GM12878 (cell line): Measurements from ENCODE around the gene TSPO2. TPM values are rescaled to one million over a fixed set of nuclear protein-coding genes. Genes with fewer than 3 reads are reported as not detected.

Source experiments
- ATAC-seq: fragments of 200-7000 bp; cut with Tn5 transposase; 3 replicates; pipeline ENCODE4 v1.9.1; 2020; ENCODE audit warnings: mild to moderate bottlenecking, moderate library complexity
- BruUV-seq: library from RNA; stranded (reverse); fragments of 400-500 nt; replicated peaks from 2 replicates; lab custom pipeline; 2021; lab: Mats Ljungman, UMichigan
- CTCF ChIA-PET: fragments of 300-600 bp; sonication (Branson Sonifier 250); formaldehyde crosslinking; extraction: SDS; loops from one replicate; lab custom pipeline; 2021; ENCODE audit warnings: inconsistent platforms; lab: Yijun Ruan, JAX
- POLR2A ChIA-PET: fragments of 350-600 bp; formaldehyde crosslinking; extraction: SDS; loops from one replicate; lab custom pipeline; 2021; ENCODE audit warnings: inconsistent platforms; lab: Charles Lee
- RAD21 ChIA-PET: fragments of 300-600 bp; sonication (Branson Sonifier 250); formaldehyde crosslinking; loops from one replicate; lab custom pipeline; 2023; ENCODE audit warnings: antibody characterized with exemption; ENCODE audit not compliant: unreplicated experiment; lab: Charles Lee
- SMC1A ChIA-PET: fragments of 300-600 bp; sonication (Branson Sonifier 250); formaldehyde crosslinking; loops from one replicate; lab custom pipeline; 2023; ENCODE audit not compliant: unreplicated experiment, uncharacterized antibody; lab: Charles Lee
- DNase-seq: peaks from one replicate; pipeline ENCODE4 v3.0.0-alpha.2; 2011; ENCODE audit warnings: low read depth, low spot score
- FAIRE-seq: peaks from 3 replicates; lab custom pipeline; 2011; peaks lifted over from hg19 to GRCh38; lab: Jason Lieb, UNC
- H2AFZ ChIP-seq: 2 replicates; pipeline ENCODE4 v1.6.0; 2011; ENCODE audit warnings: low read depth, low read length, control low read depth; ENCODE audit not compliant: control insufficient read depth
- H3K27ac ChIP-seq: 2 replicates; pipeline ENCODE4 v1.5.1; 2011; ENCODE audit warnings: control low read depth; ENCODE audit not compliant: control insufficient read depth, insufficient read depth
- H3K27me3 ChIP-seq, 2 experiments: replicated peaks in 1 of 2; 2 replicates each; pipeline versions ENCODE4 v1.6.0 to v1.6.1; 2011; ENCODE audit warnings: low read length in 1 of 2; ENCODE audit not compliant: control insufficient read depth in 2 of 2, insufficient read depth in 2 of 2
- H3K36me3 ChIP-seq, 2 experiments: 2 replicates each; pipeline ENCODE4 v1.5.1; 2011; ENCODE audit warnings: low read length in 1 of 2; ENCODE audit not compliant: control insufficient read depth in 2 of 2, insufficient read depth in 2 of 2
- H3K4me1 ChIP-seq: 2 replicates; pipeline ENCODE4 v1.6.1; 2011; ENCODE audit warnings: mild to moderate bottlenecking, low read length, moderate library complexity, mixed read lengths; ENCODE audit not compliant: control insufficient read depth, insufficient read depth
- H3K4me2 ChIP-seq: 2 replicates; pipeline ENCODE4 v1.6.0; 2011; ENCODE audit warnings: control low read depth; ENCODE audit not compliant: control insufficient read depth, insufficient read depth
- H3K4me3 ChIP-seq: fragments of 200-600 bp; sonication (generic); 2 replicates; pipeline ENCODE4 v1.5.1; 2016
- H3K79me2 ChIP-seq: 2 replicates; pipeline ENCODE4 v1.6.0; 2011; ENCODE audit warnings: low read length; ENCODE audit not compliant: control insufficient read depth, insufficient read depth
- H3K9ac ChIP-seq: 2 replicates; pipeline ENCODE4 v1.8.0; 2011; ENCODE audit warnings: low read length, control low read depth, mixed read lengths; ENCODE audit not compliant: control insufficient read depth, insufficient read depth
- H3K9me3 ChIP-seq: replicated peaks from 3 replicates; pipeline ENCODE4 v1.5.1; 2011; ENCODE audit warnings: mild to moderate bottlenecking, low read length; ENCODE audit not compliant: control insufficient read depth, insufficient read depth
- H4K20me1 ChIP-seq: 2 replicates; pipeline ENCODE4 v1.6.0; 2011; ENCODE audit not compliant: control insufficient read depth, insufficient read depth
- BHLHE40 ChIP-seq, 2 experiments: fragments of 450-650 bp in 1 of 2; IDR thresholded peaks; 2 replicates each; pipeline ENCODE4 v1.6.1; 2011 to 2017; ENCODE audit warnings: low read depth in 2 of 2, borderline replicate concordance in 1 of 2, improper control_type of control experiment in 1 of 2, low read length in 1 of 2, mild to moderate bottlenecking in 1 of 2
- CREM ChIP-seq: IDR thresholded peaks from 2 replicates; pipeline ENCODE4 v1.6.1; 2014; ENCODE audit warnings: antibody characterized with exemption, low read depth
- DPF2 ChIP-seq: fragments of 450-650 bp; IDR thresholded peaks from 2 replicates; pipeline ENCODE4 v1.6.1; 2017; ENCODE audit warnings: mild to moderate bottlenecking
- ESRRA ChIP-seq: IDR thresholded peaks from 2 replicates; pipeline ENCODE4 v1.6.1; 2012; ENCODE audit warnings: mild to moderate bottlenecking, low read length, improper control_type of control experiment
- FOS ChIP-seq: IDR thresholded peaks from 3 replicates; pipeline ENCODE4 v1.6.1; 2011; ENCODE audit warnings: borderline replicate concordance; ENCODE audit not compliant: insufficient read length; ENCODE audit errors: extremely low read depth
- HCFC1 ChIP-seq: fragments of 150-350 bp; IDR thresholded peaks from 2 replicates; pipeline ENCODE4 v1.6.1; 2014; ENCODE audit warnings: low read length
- HDAC2 ChIP-seq: fragments of 200-600 bp; sonication (generic); IDR thresholded peaks from 2 replicates; pipeline ENCODE4 v1.6.1; 2017
- KAT2A ChIP-seq: conservative IDR thresholded peaks from 2 replicates; pipeline ENCODE4 v1.6.1; 2011; ENCODE audit warnings: low read depth, low read length; ENCODE audit not compliant: control insufficient read depth
- NRF1 ChIP-seq: conservative IDR thresholded peaks from 2 replicates; pipeline ENCODE4 v1.6.1; 2011; ENCODE audit warnings: mild to moderate bottlenecking, low read depth, low read length, improper control_type of control experiment
- POU2F2 ChIP-seq: IDR thresholded peaks from 3 replicates; pipeline ENCODE4 v1.6.1; 2011; ENCODE audit warnings: low read depth, mild to moderate bottlenecking, low read length, borderline replicate concordance
- RB1 ChIP-seq: fragments of 450-650 bp; formaldehyde crosslinking; IDR thresholded peaks from 2 replicates; pipeline ENCODE4 v1.6.1; 2017; ENCODE audit warnings: mild to moderate bottlenecking, borderline replicate concordance
- SMC3 ChIP-seq: IDR thresholded peaks from 2 replicates; pipeline ENCODE4 v1.6.1; 2011; ENCODE audit warnings: low read length, improper control_type of control experiment, borderline replicate concordance
- TCF7 ChIP-seq: IDR thresholded peaks from 2 replicates; pipeline ENCODE4 v1.6.1; 2014; ENCODE audit warnings: antibody characterized with exemption, borderline replicate concordance
- YY1 ChIP-seq: IDR thresholded peaks from 2 replicates; pipeline ENCODE4 v1.6.1; 2011; ENCODE audit warnings: low read depth, mild to moderate bottlenecking, low read length
- ZNF207 ChIP-seq: fragments of 450-650 bp; IDR thresholded peaks from 2 replicates; pipeline ENCODE4 v1.6.1; 2014; ENCODE audit warnings: antibody characterized with exemption, mild to moderate bottlenecking, borderline replicate concordance
- WGBS: methylation state at CpG from one replicate; pipeline ENCODE4 v1.1.6; 2016; ENCODE audit warnings: low lambda C conversion rate; ENCODE audit not compliant: insufficient replicate concordance, insufficient coverage; ENCODE audit errors: missing lambda C conversion rate; 5-methylcytosine and 5-hydroxymethylcytosine counted together
- in situ Hi-C: fragments of 300-500 bp; cut with MboI; formaldehyde crosslinking; loops from 9 replicates; pipeline ENCODE4 v1.14.3; 2018; ENCODE audit warnings: mixed read lengths
- intact Hi-C: fragments of 100-400 bp; cut with micrococcal nuclease; formaldehyde crosslinking; loops from one replicate; pipeline ENCODE4 v1.14.2; 2022; ENCODE audit not compliant: unreplicated experiment
- polyA plus RNA-seq, 11 experiments: library from polyadenylated mRNA; depleted of rRNA in 4 of 11; unstranded in 6 of 11; stranded (reverse) in 5 of 11; fragments of >200 nt; fragmentation: Nextera tagmentation in 4 of 11; fragmentation: Illumina TruSeq in 1 of 11; extraction: Ambion mirVana in 4 of 11; extraction: Trizol in 1 of 11; gene quantifications; 1 replicate in 1 of 11; 2 replicates in 10 of 11; pipeline versions ENCODE4 v1.2.1 to v1.2.3, GENCODE V29; 2011 to 2016; ENCODE audit warnings: inconsistent platforms in 2 of 11, missing spikeins in 2 of 11, low read depth in 1 of 11
- total RNA-seq, 4 experiments: library from RNA; depleted of rRNA in 3 of 4; stranded (reverse); fragments of >200 nt in 3 of 4; fragmentation: Illumina TruSeq in 1 of 4; extraction: Trizol in 1 of 4; gene quantifications; 2 replicates each; pipeline versions ENCODE4 v1.2.1 to v1.2.3, GENCODE V29; 2013 to 2021
- TF ChIP-seq, protein P1 (sequence below): fragments of 450-650 bp; IDR thresholded peaks from 2 replicates; pipeline ENCODE4 v1.6.1; 2016; ENCODE audit warnings: mild to moderate bottlenecking
- TF ChIP-seq, protein P2 (sequence below): fragments of 450-650 bp; IDR thresholded peaks from 2 replicates; pipeline ENCODE4 v1.6.1; 2017; ENCODE audit warnings: antibody characterized with exemption, mild to moderate bottlenecking, moderate library complexity

The TSPO2 gene
- total and polyA plus RNA-seq, 10 of the 15 experiments (the other 5 are each of a cell fraction or from before 2014, with no cell fraction given): not detected

DNA sequence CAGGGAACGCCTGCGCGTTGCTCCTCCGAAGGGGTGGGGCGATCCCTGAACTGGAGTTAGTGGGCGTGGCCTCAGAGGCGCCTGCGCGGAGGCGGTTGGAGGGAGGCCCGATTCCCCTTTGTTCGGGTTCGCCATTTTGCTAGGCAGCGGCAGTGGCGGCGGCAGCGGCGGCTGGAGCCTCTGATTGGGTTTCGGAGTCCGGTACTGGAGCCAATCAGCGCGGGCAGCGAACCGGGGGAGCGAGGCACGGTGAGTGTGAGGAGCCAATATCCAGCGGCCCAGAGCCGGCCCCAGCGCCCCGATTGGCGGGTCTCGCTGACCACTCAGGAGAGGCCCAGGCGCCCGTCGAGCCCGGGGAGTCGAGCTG lies 30.6 kb downstream of the TSPO2 start, which contains the start of gene NFYA (continued):
- TF ChIP-seq HCFC1 (peak; percentile 28; the same call in 1 of the 2 replicates), HDAC2 (no peak), NRF1 (peak; percentile 58), BHLHE40 (IDR thresholded peaks at IDR 0.05; ENCODE audit: borderline replicate concordance in 1 of 2, low read depth in 2 of 2, low read length in 1 of 2) (peak in 1 of 2 experiments; percentile 3; a peak in 1 of 4 replicates), YY1 (peak; percentile 92), FOS (peak; percentile 53), KAT2A (no peak)
- TF ChIP-seq, protein P1, sequence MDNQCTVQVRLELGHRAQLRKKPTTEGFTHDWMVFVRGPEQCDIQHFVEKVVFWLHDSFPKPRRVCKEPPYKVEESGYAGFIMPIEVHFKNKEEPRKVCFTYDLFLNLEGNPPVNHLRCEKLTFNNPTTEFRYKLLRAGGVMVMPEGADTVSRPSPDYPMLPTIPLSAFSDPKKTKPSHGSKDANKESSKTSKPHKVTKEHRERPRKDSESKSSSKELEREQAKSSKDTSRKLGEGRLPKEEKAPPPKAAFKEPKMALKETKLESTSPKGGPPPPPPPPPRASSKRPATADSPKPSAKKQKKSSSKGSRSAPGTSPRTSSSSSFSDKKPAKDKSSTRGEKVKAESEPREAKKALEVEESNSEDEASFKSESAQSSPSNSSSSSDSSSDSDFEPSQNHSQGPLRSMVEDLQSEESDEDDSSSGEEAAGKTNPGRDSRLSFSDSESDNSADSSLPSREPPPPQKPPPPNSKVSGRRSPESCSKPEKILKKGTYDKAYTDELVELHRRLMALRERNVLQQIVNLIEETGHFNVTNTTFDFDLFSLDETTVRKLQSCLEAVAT: peak; percentile 92
- TF ChIP-seq, all 136 proteins: peak for 20

DNA sequence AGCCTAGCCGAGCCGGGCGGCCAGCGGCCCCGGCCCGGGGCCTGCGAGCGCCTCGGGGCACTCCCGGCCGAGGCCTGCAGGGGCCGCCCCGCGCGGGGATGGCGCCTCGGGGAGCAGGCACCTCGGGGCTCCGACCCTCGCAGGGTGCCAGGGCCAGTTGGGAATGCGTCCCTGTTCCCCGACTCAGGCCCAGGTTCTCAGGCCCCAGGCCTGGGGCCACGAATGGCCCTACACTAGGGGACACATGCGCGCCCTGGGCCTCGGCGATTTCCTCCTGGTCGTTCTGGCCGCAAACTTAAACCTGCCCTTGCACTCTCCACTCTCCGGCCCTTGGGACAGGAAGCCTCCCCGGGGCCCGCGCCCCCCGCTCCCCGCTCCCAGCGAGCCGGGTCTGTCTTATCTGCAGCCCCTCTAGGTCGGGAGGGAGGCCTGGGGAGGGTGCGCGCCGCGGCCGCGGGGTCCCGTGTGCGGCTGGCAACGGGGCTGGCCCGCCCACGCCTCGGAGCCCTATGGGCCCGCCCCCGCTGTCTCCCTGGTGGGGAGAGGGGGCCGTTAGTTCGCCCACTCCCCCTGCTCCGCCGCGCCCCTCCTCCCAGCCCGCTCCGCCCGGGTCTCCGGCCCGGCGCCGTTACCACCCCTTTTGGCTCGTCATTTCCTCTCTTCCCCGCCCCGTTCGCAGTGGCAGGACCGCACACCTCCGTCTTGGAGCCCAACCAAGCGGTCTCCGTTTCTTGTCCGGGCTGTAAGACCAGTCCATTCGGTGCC lies 31.1 kb downstream of the TSPO2 start:
- ChIA-PET SMC1A (interaction anchor here (1.0 kb wide), 1 partner anchor 109 kb away, joined by 3 read pairs; no protein-coding TSS in a partner anchor), CTCF (interaction anchor here (1.0 to 6.5 kb wide), 4 partner anchors 36 to 247 kb away, joined by 3 to 62 read pairs (median 6); partner anchors contain the start of gene UNC5CL), POLR2A (interaction anchor here (1.0 to 1.5 kb wide), 2 partner anchors 127 to 261 kb away, joined by 3 to 5 read pairs; partner anchors contain the start of gene TREML2), RAD21 (interaction anchor here (0.6 to 1.2 kb wide), 4 partner anchors 10 to 1845 kb away, joined by 3 to 7 read pairs (median 4); partner anchors contain the start of gene KCNK5)
- 2% methylated on average over 47 of the region's 74 CpGs for WGBS
- H3K9ac ChIP-seq: peak overlapping the region; percentile 94
- no peaks in the 10 kb centered on the region for H3K27me3 ChIP-seq
- in situ Hi-C loops: no loop called here
- H3K9me3 ChIP-seq: no peaks in the 10 kb centered on the region
- peaks cover 65% of the 10 kb centered on the region for H3K79me2 ChIP-seq
- H4K20me1 ChIP-seq: no peaks in the 10 kb centered on the region
- H2AFZ ChIP-seq: peak overlapping the region; percentile 46
- peaks cover 0 to 3% of the 10 kb centered on the region in 2 experiments; a peak in 2 of 4 replicates for H3K36me3 ChIP-seq
- peak overlapping the region; percentile 99 for H3K27ac ChIP-seq
- H3K4me2 ChIP-seq: peak overlapping the region; percentile 78
- intact Hi-C loops: loop anchor here (10.0 kb wide), 1 partner anchor 661 kb away; the partner anchor contains the start of gene TFEB
- peak; percentile 46 for ATAC-seq
- peak; percentile 59 for FAIRE-seq
- peak; percentile 31 for DNase-seq
- peak overlapping the region; percentile 88 for H3K4me3 ChIP-seq
- H3K4me1 ChIP-seq: peaks cover 7% of the 10 kb centered on the region; the same call in 1 of the 2 replicates
- BruUV-seq: no TSS peak
- no peak for TF ChIP-seq TCF7
- TF ChIP-seq DPF2: peak; percentile 83
- TF ChIP-seq BHLHE40 (IDR thresholded peaks at IDR 0.05; ENCODE audit: borderline replicate concordance in 1 of 2, low read depth in 2 of 2, low read length in 1 of 2): peak; percentile 53 to 77; a peak in 3 of 4 replicates
- peak; percentile 68 for TF ChIP-seq CREM
- TF ChIP-seq ZNF207: peak; percentile 69; the same call in 1 of the 2 replicates
- TF ChIP-seq RB1: 0 out of 2 replicates have a peak, but pooled peaks have one; percentile 29
- peak; percentile 54; the same call in 1 of the 2 replicates for TF ChIP-seq HDAC2
- TF ChIP-seq, protein P2, sequence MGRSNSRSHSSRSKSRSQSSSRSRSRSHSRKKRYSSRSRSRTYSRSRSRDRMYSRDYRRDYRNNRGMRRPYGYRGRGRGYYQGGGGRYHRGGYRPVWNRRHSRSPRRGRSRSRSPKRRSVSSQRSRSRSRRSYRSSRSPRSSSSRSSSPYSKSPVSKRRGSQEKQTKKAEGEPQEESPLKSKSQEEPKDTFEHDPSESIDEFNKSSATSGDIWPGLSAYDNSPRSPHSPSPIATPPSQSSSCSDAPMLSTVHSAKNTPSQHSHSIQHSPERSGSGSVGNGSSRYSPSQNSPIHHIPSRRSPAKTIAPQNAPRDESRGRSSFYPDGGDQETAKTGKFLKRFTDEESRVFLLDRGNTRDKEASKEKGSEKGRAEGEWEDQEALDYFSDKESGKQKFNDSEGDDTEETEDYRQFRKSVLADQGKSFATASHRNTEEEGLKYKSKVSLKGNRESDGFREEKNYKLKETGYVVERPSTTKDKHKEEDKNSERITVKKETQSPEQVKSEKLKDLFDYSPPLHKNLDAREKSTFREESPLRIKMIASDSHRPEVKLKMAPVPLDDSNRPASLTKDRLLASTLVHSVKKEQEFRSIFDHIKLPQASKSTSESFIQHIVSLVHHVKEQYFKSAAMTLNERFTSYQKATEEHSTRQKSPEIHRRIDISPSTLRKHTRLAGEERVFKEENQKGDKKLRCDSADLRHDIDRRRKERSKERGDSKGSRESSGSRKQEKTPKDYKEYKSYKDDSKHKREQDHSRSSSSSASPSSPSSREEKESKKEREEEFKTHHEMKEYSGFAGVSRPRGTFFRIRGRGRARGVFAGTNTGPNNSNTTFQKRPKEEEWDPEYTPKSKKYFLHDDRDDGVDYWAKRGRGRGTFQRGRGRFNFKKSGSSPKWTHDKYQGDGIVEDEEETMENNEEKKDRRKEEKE: no peak
- TF ChIP-seq ESRRA: no peak
- TF ChIP-seq SMC3: no peak
- peak; percentile 65; the same call in 2 of the 3 replicates for TF ChIP-seq POU2F2
